ENCODE measurements around the gene AGMO.
"Not testable (repeated sequence)": the region's sequence is repeated elsewhere in the genome, so short reads cannot be mapped to it uniquely, and the experiment has no call there.

The AGMO gene

GRCh38 chr7:15559416-15559928, 2.3 kb downstream of the AGMO start:
- DNase-seq (ENCODE audit: low read depth), result no peak

- no peak for DNase-seq (ENCODE audit: low read depth)
Measured at GRCh38 chr7:15558756-15559155, 3.1 kb downstream of the AGMO start.

- no peak for DNase-seq (ENCODE audit: low read depth)
Measured at GRCh38 chr7:15557686-15558085, 4.1 kb downstream of the AGMO start.

GRCh38 chr7:15557186-15557585, 4.6 kb downstream of the AGMO start:
- no peak for DNase-seq (ENCODE audit: low read depth)

- no peak for DNase-seq (ENCODE audit: low read depth)
Measured at GRCh38 chr7:15556339-15557105, 5.3 kb downstream of the AGMO start.

GRCh38 chr7:15555381-15555859, 6.4 kb downstream of the AGMO start:
- no peak for DNase-seq (ENCODE audit: low read depth)

- DNase-seq (ENCODE audit: low read depth), result no peak
Measured at GRCh38 chr7:15554744-15555143, 7.1 kb downstream of the AGMO start.

- no peak for DNase-seq (ENCODE audit: low read depth)
Measured at GRCh38 chr7:15554081-15554480, 7.7 kb downstream of the AGMO start.

- not testable (repeated sequence) for DNase-seq (ENCODE audit: low read depth)
Measured at GRCh38 chr7:15547320-15547719, 14.5 kb downstream of the AGMO start.

- DNase-seq (ENCODE audit: low read depth), result no peak
Measured at GRCh38 chr7:15546272-15546792, 15.5 kb downstream of the AGMO start.

GRCh38 chr7:15544050-15544449, 17.8 kb downstream of the AGMO start:
- no peak for DNase-seq (ENCODE audit: low read depth)

- DNase-seq (ENCODE audit: low read depth), result no peak
Measured at GRCh38 chr7:15543256-15543655, 18.6 kb downstream of the AGMO start.

GRCh38 chr7:15527648-15528047, 34.2 kb downstream of the AGMO start:
- no peak for DNase-seq (ENCODE audit: low read depth)

- DNase-seq (ENCODE audit: low read depth), result no peak
Measured at GRCh38 chr7:15525652-15526263, 36.1 kb downstream of the AGMO start.

GRCh38 chr7:15524077-15524476, 37.7 kb downstream of the AGMO start:
- no peak for DNase-seq (ENCODE audit: low read depth)

GRCh38 chr7:15517865-15518264, 44.0 kb downstream of the AGMO start:
- not testable (repeated sequence) for DNase-seq (ENCODE audit: low read depth)

GRCh38 chr7:15515252-15515651, 46.6 kb downstream of the AGMO start:
- no peak for DNase-seq (ENCODE audit: low read depth)

GRCh38 chr7:15508258-15508657, 53.6 kb downstream of the AGMO start:
- DNase-seq (ENCODE audit: low read depth), result no peak

- DNase-seq (ENCODE audit: low read depth), result no peak
Measured at GRCh38 chr7:15507708-15508107, 54.1 kb downstream of the AGMO start.

- no peak for DNase-seq (ENCODE audit: low read depth)
Measured at GRCh38 chr7:15507171-15507570, 54.6 kb downstream of the AGMO start.

GRCh38 chr7:15505761-15506160, 56.1 kb downstream of the AGMO start:
- DNase-seq (ENCODE audit: low read depth), result no peak

GRCh38 chr7:15504351-15504750, 57.5 kb downstream of the AGMO start:
- DNase-seq (ENCODE audit: low read depth), result no peak

GRCh38 chr7:15503603-15504290, 58.1 kb downstream of the AGMO start:
- DNase-seq (ENCODE audit: low read depth), result no peak

Measured in stimulated activated CD8-positive, alpha-beta memory T cell treated with anti-CD3 and anti-CD28 coated beads, Interleukin-12 subunit alpha, Interleukin-12 subunit beta, amount 100 ng/mL, for 1 hour (primary cell).